ENCODE results near the gene EXOC4.

The EXOC4 gene

DNA sequence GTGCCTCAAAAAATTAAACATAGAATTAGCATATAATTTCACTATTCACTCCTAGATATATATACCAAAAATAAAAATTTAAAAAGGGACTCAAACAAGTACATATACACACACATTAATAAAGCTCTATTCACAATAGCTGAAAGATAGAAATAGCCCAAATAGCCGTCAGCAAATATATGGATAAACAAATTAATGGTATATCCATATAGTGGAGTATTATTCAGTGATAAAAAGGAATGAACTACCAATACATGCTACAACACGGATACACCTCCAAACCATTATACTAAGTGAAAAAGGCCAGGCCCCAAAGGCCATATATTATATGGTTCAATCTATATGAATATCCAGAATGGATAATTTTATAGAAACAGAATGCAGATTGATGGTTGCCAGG is 459.7 kb downstream of the EXOC4 start:
- Mint-ChIP-seq H3K9me3 (no peaks in the 10 kb centered on the region), H3K36me3 (ENCODE audit: low read depth) (no peaks in the 10 kb centered on the region), H3K27ac (no peak overlapping the region), H3K27me3 (ENCODE audit: low read depth) (no peaks in the 10 kb centered on the region), H3K4me3 (no peak overlapping the region), H3K4me1 (peaks cover 7% of the 10 kb centered on the region)
- no peak for TF ChIP-seq CTCF (IDR thresholded peaks at IDR 0.05; ENCODE audit: unreplicated experiment in 3 of 3)

- H3K27ac Mint-ChIP-seq: no peak overlapping the region
- H3K4me1 Mint-ChIP-seq: peaks cover 7% of the 10 kb centered on the region
- H3K4me3 Mint-ChIP-seq: no peak overlapping the region
- H3K36me3 Mint-ChIP-seq (ENCODE audit: low read depth): peaks cover 4% of the 10 kb centered on the region
- TF ChIP-seq CTCF (IDR thresholded peaks at IDR 0.05; ENCODE audit: unreplicated experiment in 3 of 3): no peak
- peaks cover 2% of the 10 kb centered on the region for H3K9me3 Mint-ChIP-seq
- no peaks in the 10 kb centered on the region for H3K27me3 Mint-ChIP-seq (ENCODE audit: low read depth)
These were observed 461.8 kb downstream of the EXOC4 start for GRCh38 chr7:133714654-133715053.

GRCh38 chr7:133718131-133718530 is 465.3 kb downstream of the EXOC4 start:
- H3K36me3 Mint-ChIP-seq (ENCODE audit: low read depth): peaks cover 4% of the 10 kb centered on the region
- no peak overlapping the region for H3K4me3 Mint-ChIP-seq
- no peak overlapping the region for H3K27ac Mint-ChIP-seq
- no peaks in the 10 kb centered on the region for H3K27me3 Mint-ChIP-seq (ENCODE audit: low read depth)
- H3K9me3 Mint-ChIP-seq: peaks cover 2% of the 10 kb centered on the region
- peaks cover 8% of the 10 kb centered on the region for H3K4me1 Mint-ChIP-seq
- no peak for TF ChIP-seq CTCF (IDR thresholded peaks at IDR 0.05; ENCODE audit: unreplicated experiment in 3 of 3)

- Mint-ChIP-seq H3K9me3 (peaks cover 2% of the 10 kb centered on the region), H3K36me3 (ENCODE audit: low read depth) (peaks cover 8% of the 10 kb centered on the region), H3K27ac (peak overlapping the region in 1 of 3 experiments; percentile 4), H3K27me3 (ENCODE audit: low read depth) (no peaks in the 10 kb centered on the region), H3K4me3 (no peak overlapping the region), H3K4me1 (peaks cover 9% of the 10 kb centered on the region)
- TF ChIP-seq CTCF (IDR thresholded peaks at IDR 0.05; ENCODE audit: unreplicated experiment in 3 of 3): no peak
These were observed 470.2 kb downstream of the EXOC4 start for GRCh38 chr7:133723044-133723443.

DNA sequence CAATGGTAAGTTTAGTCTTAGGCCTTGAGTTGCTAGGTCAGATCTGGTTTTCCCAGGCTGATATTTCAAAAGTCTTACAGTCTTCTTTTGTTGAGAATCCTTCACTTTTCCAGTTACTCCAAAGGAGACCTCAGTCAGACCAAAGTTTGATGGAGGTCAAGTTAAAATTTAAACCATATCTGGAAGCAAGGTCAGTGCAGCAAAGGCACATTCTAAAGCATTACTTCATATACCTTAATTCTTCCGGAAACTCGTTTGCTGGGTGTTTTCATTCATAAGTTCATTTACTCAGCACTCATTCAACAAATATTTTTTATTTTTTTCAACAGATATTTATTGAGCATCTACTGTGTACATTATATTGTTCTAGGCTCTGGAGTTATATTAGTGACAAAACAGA is 471.3 kb downstream of the EXOC4 start:
- TF ChIP-seq CTCF (IDR thresholded peaks at IDR 0.05; ENCODE audit: unreplicated experiment in 3 of 3): no peak
- H3K27ac Mint-ChIP-seq: no peak overlapping the region
- H3K9me3 Mint-ChIP-seq: peaks cover under 1% of the 10 kb centered on the region
- no peaks in the 10 kb centered on the region for H3K27me3 Mint-ChIP-seq (ENCODE audit: low read depth)
- peaks cover 5% of the 10 kb centered on the region for H3K36me3 Mint-ChIP-seq (ENCODE audit: low read depth)
- H3K4me3 Mint-ChIP-seq: no peak overlapping the region
- peaks cover 9% of the 10 kb centered on the region for H3K4me1 Mint-ChIP-seq

DNA sequence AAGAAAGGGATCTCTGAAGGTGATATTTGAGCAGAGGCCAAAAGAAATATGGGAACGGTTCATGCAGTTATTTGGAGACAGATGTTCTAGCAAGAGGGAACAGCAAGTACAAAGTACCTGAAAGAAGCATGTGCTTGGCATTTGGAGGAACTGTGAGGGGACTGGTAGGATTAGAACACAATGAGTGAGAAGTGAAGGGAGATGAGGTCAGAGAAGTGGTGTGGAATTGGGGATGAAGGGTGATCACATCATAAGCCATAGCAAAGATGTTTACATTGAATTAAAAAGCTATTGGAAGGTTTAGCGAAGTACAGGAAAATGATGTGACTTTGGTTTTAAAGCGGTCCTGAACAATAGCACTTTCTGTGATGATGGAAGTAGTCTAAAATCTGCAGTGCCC is 471.8 kb downstream of the EXOC4 start:
- no peaks in the 10 kb centered on the region for H3K9me3 Mint-ChIP-seq
- TF ChIP-seq CTCF (IDR thresholded peaks at IDR 0.05; ENCODE audit: unreplicated experiment in 3 of 3): no peak
- H3K27me3 Mint-ChIP-seq (ENCODE audit: low read depth): no peaks in the 10 kb centered on the region
- peaks cover 9% of the 10 kb centered on the region for H3K4me1 Mint-ChIP-seq
- peaks cover 4% of the 10 kb centered on the region for H3K36me3 Mint-ChIP-seq (ENCODE audit: low read depth)
- no peak overlapping the region for H3K4me3 Mint-ChIP-seq
- peak overlapping the region in 1 of 3 experiments; percentile 3 for H3K27ac Mint-ChIP-seq

Measured in nephron (organoid).